ENCODE results near the gene BAHD1.

The BAHD1 gene

DNA sequence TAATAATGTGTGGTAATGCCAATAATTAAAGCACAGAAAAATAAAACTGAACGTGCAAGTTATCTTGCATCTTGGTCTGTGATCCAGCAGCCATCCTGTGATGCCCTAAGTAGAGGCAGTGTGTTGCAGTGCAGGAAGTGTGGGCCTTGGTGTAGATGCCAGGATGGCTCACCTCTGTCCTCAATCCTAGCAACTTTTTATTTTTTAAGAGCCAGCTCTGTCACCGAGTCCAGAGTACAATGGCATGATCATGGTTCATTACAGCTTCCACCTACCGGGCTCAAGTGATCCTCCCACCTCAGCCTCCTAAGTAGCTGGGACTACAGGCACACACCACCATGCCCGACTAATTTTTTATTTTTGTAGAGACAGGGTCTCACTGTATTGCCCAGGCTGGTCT lies 7.6 kb downstream of the BAHD1 start:
- H2AFZ ChIP-seq, result no peak overlapping the region
- H3K4me2 ChIP-seq (ENCODE audit: low read length), result no peak overlapping the region
- no peaks in the 10 kb centered on the region for H3K27me3 ChIP-seq (ENCODE audit: control insufficient read depth, insufficient read depth, low read length)
- TF ChIP-seq, protein P1, sequence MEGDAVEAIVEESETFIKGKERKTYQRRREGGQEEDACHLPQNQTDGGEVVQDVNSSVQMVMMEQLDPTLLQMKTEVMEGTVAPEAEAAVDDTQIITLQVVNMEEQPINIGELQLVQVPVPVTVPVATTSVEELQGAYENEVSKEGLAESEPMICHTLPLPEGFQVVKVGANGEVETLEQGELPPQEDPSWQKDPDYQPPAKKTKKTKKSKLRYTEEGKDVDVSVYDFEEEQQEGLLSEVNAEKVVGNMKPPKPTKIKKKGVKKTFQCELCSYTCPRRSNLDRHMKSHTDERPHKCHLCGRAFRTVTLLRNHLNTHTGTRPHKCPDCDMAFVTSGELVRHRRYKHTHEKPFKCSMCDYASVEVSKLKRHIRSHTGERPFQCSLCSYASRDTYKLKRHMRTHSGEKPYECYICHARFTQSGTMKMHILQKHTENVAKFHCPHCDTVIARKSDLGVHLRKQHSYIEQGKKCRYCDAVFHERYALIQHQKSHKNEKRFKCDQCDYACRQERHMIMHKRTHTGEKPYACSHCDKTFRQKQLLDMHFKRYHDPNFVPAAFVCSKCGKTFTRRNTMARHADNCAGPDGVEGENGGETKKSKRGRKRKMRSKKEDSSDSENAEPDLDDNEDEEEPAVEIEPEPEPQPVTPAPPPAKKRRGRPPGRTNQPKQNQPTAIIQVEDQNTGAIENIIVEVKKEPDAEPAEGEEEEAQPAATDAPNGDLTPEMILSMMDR (IDR thresholded peaks at IDR 0.05), result no peak
- H3K27ac ChIP-seq, result no peak overlapping the region
- H3K4me3 ChIP-seq (ENCODE audit: low read depth, low read length), result no peak overlapping the region
- H3K79me2 ChIP-seq, result peaks cover 18% of the 10 kb centered on the region
- H3K9me3 ChIP-seq (ENCODE audit: control insufficient read depth, low read length), result no peaks in the 10 kb centered on the region
- H3K36me3 ChIP-seq (ENCODE audit: control insufficient read depth, insufficient read depth, low read length), result no peaks in the 10 kb centered on the region
- H3K9ac ChIP-seq, result no peak overlapping the region
- no peaks in the 10 kb centered on the region for H3K4me1 ChIP-seq

DNA sequence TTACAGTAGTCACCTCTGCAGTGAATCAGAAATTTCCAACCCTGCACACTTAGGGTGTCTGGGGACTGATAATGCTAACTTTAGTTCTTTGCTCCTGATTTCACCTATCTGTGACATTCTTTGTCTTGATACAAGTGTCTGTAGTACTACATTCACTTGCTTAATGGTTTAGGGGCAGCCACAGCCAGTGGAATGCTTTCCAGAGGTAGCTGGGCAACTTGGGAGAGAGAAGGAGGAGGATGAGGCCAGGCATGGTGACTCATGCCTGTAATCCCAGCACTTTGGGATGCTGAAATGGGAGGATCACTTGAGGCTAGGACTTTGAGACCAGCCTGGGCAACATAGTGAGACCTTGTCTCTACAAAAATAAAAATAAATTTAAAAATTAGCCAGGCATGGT lies 8.5 kb downstream of the BAHD1 start:
- H2AFZ ChIP-seq, result no peak overlapping the region
- H3K4me3 ChIP-seq (ENCODE audit: low read depth, low read length), result no peak overlapping the region
- no peak overlapping the region for H3K27ac ChIP-seq
- H3K9me3 ChIP-seq (ENCODE audit: control insufficient read depth, low read length), result no peaks in the 10 kb centered on the region
- no peaks in the 10 kb centered on the region for H3K27me3 ChIP-seq (ENCODE audit: control insufficient read depth, insufficient read depth, low read length)
- no peaks in the 10 kb centered on the region for H3K36me3 ChIP-seq (ENCODE audit: control insufficient read depth, insufficient read depth, low read length)
- no peaks in the 10 kb centered on the region for H3K4me1 ChIP-seq
- TF ChIP-seq, protein P1 (IDR thresholded peaks at IDR 0.05), result no peak
- H3K9ac ChIP-seq, result no peak overlapping the region
- no peak overlapping the region for H3K4me2 ChIP-seq (ENCODE audit: low read length)
- H3K79me2 ChIP-seq, result peaks cover 18% of the 10 kb centered on the region

- TF ChIP-seq, protein P1 (IDR thresholded peaks at IDR 0.05), result no peak
- H3K4me3 ChIP-seq (ENCODE audit: low read depth, low read length), result no peak overlapping the region
- H3K9ac ChIP-seq, result no peak overlapping the region
- H3K9me3 ChIP-seq (ENCODE audit: control insufficient read depth, low read length), result no peaks in the 10 kb centered on the region
- H2AFZ ChIP-seq, result no peak overlapping the region
- peaks cover 18% of the 10 kb centered on the region for H3K79me2 ChIP-seq
- no peaks in the 10 kb centered on the region for H3K27me3 ChIP-seq (ENCODE audit: control insufficient read depth, insufficient read depth, low read length)
- H3K4me2 ChIP-seq (ENCODE audit: low read length), result no peak overlapping the region
- H3K27ac ChIP-seq, result no peak overlapping the region
- no peaks in the 10 kb centered on the region for H3K36me3 ChIP-seq (ENCODE audit: control insufficient read depth, insufficient read depth, low read length)
- H3K4me1 ChIP-seq, result no peaks in the 10 kb centered on the region
Observed at GRCh38 chr15:40450047-40450446, 9.3 kb downstream of the BAHD1 start.

GRCh38 chr15:40451527-40452158 lies 10.9 kb downstream of the BAHD1 start:
- Histone ChIP-seq H3K9ac (no peak overlapping the region), H3K4me3 (ENCODE audit: low read depth, low read length) (no peak overlapping the region), H3K27me3 (ENCODE audit: control insufficient read depth, insufficient read depth, low read length) (no peaks in the 10 kb centered on the region), H3K4me1 (no peaks in the 10 kb centered on the region), H3K36me3 (ENCODE audit: control insufficient read depth, insufficient read depth, low read length) (no peaks in the 10 kb centered on the region), H2AFZ (no peak overlapping the region), H3K27ac (no peak overlapping the region), H3K4me2 (ENCODE audit: low read length) (no peak overlapping the region), H3K79me2 (peaks cover 22% of the 10 kb centered on the region), H3K9me3 (ENCODE audit: control insufficient read depth, low read length) (no peaks in the 10 kb centered on the region)
- TF ChIP-seq, protein P1 (IDR thresholded peaks at IDR 0.05), result no peak
